ENCODE results near the gene PCDHA1.
A peak's percentile ranks its signal among the peaks of the same experiment; 100 is the strongest.
"Not testable (repeated sequence)": the region's sequence is repeated elsewhere in the genome, so short reads cannot be mapped to it uniquely, and the experiment has no call there.

Gene PCDHA1

DNA sequence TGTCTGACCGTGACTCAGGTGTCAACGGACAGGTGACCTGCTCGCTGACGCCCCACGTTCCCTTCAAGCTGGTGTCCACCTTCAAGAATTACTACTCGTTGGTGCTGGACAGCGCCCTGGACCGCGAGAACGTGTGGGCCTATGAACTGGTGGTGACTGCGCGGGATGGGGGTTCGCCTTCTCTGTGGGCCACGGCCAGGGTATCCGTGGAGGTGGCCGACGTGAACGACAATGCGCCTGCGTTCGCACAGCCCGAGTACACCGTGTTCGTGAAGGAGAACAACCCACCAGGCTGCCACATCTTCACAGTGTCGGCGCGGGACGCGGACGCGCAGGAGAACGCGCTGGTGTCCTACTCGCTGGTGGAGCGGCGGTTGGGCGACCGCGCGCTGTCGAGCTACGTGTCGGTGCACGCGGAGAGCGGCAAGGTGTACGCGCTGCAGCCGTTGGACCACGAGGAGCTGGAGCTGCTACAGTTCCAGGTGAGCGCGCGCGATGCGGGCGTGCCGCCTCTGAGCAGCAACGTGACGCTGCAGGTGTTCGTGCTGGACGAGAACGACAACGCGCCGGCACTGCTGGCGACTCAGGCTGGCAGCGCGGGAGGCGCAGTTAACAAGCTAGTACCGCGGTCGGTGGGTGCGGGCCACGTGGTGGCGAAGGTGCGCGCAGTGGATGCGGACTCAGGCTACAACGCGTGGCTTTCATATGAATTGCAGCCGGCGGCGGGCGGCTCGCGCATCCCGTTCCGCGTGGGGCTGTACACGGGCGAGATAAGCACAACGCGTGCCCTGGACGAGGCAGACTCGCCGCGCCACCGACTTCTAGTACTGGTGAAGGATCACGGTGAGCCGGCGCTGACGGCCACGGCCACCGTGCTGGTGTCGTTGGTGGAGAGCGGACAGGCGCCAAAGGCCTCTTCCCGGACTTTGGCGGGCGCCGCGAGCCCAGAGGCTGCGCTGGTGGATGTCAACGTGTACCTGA is 84.6 kb downstream of the PCDHA1 start:
- Histone ChIP-seq H3K18ac (ENCODE audit: low read depth in 1 of 2, low read length in 2 of 2) (no peak overlapping the region), H3K14ac (ENCODE audit: low read length in 2 of 2) (no peak overlapping the region), H2BK15ac (ENCODE audit: low read depth, poor library complexity, severe bottlenecking) (no peak overlapping the region), H4K8ac (ENCODE audit: low read length) (no peak overlapping the region), H3K4me1 (ENCODE audit: control insufficient read depth, insufficient read depth, low read depth, low read length) (no peaks in the 10 kb centered on the region), H3K9ac (ENCODE audit: low read length) (no peak overlapping the region), H3K4me3 (ENCODE audit: insufficient read depth in 1 of 2, low read depth in 1 of 2, low read length in 2 of 2) (no peak overlapping the region), H2AFZ (ENCODE audit: low read depth, low read length) (no peak overlapping the region), H4K91ac (ENCODE audit: low read length) (no peak overlapping the region), H3K36me3 (ENCODE audit: control insufficient read depth in 1 of 2, insufficient read depth in 2 of 2, low read depth in 1 of 2, low read length in 2 of 2) (peaks cover 0 to 18% of the 10 kb centered on the region in 2 experiments), H3K23ac (ENCODE audit: low read length in 2 of 2) (no peak overlapping the region), H2BK120ac (ENCODE audit: low read depth, low read length) (no peak overlapping the region), H2BK5ac (ENCODE audit: low read depth, low read length, poor library complexity, severe bottlenecking) (no peak overlapping the region), H2AK5ac (ENCODE audit: low read length, severe bottlenecking) (no peak overlapping the region), H2BK12ac (ENCODE audit: low read length in 2 of 2) (no peak overlapping the region), H3K27me3 (ENCODE audit: control insufficient read depth in 1 of 2, insufficient read depth in 1 of 2, low read length in 2 of 2) (no peaks in the 10 kb centered on the region), H3K27ac (ENCODE audit: low read length, poor library complexity, severe bottlenecking) (no peak overlapping the region), H3K79me1 (replicated peaks; ENCODE audit: low read length, poor library complexity, severe bottlenecking) (no peaks in the 10 kb centered on the region), H3K4me2 (ENCODE audit: low read length, poor library complexity, severe bottlenecking) (no peak overlapping the region), H3K9me3 (ENCODE audit: control insufficient read depth, low read length) (peaks cover 64% of the 10 kb centered on the region), H3K4ac (ENCODE audit: low read depth in 1 of 2, low read length in 2 of 2) (no peak overlapping the region)
- WGBS, result 98% methylated on average over 114 of the region's 114 CpGs
- DNase-seq, result no peak

DNA sequence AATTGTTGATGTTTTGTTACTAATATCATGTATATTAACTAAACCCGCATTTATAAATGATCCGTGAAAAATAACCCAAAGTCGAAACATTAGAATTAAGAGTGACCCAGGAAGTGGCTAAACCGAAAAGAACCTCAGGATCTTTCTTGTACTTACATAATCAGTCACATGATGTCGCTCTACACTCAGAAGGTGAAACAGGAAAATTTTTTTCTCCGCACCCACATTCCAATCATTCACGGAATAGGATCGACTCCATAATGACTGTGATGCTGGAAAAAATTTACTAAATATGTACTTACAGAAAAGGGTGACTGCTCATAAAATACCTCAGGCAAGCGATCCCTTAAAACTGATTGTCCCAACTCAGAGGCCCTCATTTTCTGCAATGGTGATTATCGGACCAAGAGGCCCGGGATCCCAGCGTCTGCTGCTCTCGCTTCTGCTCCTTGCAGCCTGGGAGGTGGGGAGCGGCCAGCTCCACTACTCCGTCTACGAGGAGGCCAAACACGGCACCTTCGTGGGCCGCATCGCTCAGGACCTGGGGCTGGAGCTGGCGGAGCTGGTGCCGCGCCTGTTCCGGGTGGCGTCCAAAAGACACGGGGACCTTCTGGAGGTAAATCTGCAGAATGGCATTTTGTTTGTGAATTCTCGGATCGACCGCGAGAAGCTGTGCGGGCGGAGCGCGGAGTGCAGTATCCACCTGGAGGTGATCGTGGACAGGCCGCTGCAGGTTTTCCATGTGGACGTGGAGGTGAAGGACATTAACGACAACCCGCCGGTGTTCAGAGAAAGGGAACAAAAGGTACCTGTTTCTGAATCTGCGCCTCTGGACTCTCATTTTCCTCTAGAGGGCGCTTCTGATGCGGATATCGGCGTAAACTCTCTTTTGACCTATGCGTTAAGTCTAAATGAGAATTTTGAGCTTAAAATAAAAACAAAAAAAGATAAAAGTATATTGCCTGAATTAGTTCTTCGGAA is 89.4 kb downstream of the PCDHA1 start, which contains the start of gene PCDHA12:
TSS of gene PCDHA12 (plus strand) at position 224 of the 981 bp plus-strand sequence. CDS start at position 389, 165 bp downstream.
- H3K4me2 ChIP-seq (ENCODE audit: low read length, poor library complexity, severe bottlenecking), result peak within 1 kb of the TSS; percentile 64
- no peak within 1 kb of the TSS for H2AFZ ChIP-seq (ENCODE audit: low read depth, low read length)
- H3K14ac ChIP-seq (ENCODE audit: low read length in 2 of 2), result no peak within 1 kb of the TSS
- H3K9me3 ChIP-seq (ENCODE audit: control insufficient read depth, low read length), result peaks cover 59% of the 10 kb centered on the region
- no peak within 1 kb of the TSS for H3K23ac ChIP-seq (ENCODE audit: low read length in 2 of 2)
- peak within 1 kb of the TSS in 1 of 2 experiments; percentile 55 for H3K4me3 ChIP-seq (ENCODE audit: insufficient read depth in 1 of 2, low read depth in 1 of 2, low read length in 2 of 2)
- H2BK12ac ChIP-seq (ENCODE audit: low read length in 2 of 2), result no peak within 1 kb of the TSS
- whole genome bisulfite sequencing, result 8% methylated on average over 39 of the region's 47 CpGs
- no peak within 1 kb of the TSS for H4K8ac ChIP-seq (ENCODE audit: low read length)
- H2AK5ac ChIP-seq (ENCODE audit: low read length, severe bottlenecking), result no peak within 1 kb of the TSS
- H3K18ac ChIP-seq (ENCODE audit: low read depth in 1 of 2, low read length in 2 of 2), result no peak within 1 kb of the TSS
- no peak within 1 kb of the TSS for H2BK120ac ChIP-seq (ENCODE audit: low read depth, low read length)
- peaks cover 0 to 21% of the 10 kb centered on the region in 2 experiments for H3K36me3 ChIP-seq (ENCODE audit: control insufficient read depth in 1 of 2, insufficient read depth in 2 of 2, low read depth in 1 of 2, low read length in 2 of 2)
- H3K27me3 ChIP-seq (ENCODE audit: control insufficient read depth in 1 of 2, insufficient read depth in 1 of 2, low read length in 2 of 2), result no peaks in the 10 kb centered on the region
- peak; percentile 75 for DNase-seq
- peak within 1 kb of the TSS; percentile 60 for H3K27ac ChIP-seq (ENCODE audit: low read length, poor library complexity, severe bottlenecking)
- H3K4ac ChIP-seq (ENCODE audit: low read depth in 1 of 2, low read length in 2 of 2), result no peak within 1 kb of the TSS
- peaks cover 3% of the 10 kb centered on the region for H3K79me1 ChIP-seq (replicated peaks; ENCODE audit: low read length, poor library complexity, severe bottlenecking)
- H2BK15ac ChIP-seq (ENCODE audit: low read depth, poor library complexity, severe bottlenecking), result no peak within 1 kb of the TSS
- peaks cover 8% of the 10 kb centered on the region for H3K4me1 ChIP-seq (ENCODE audit: control insufficient read depth, insufficient read depth, low read depth, low read length)
- H3K9ac ChIP-seq (ENCODE audit: low read length), result no peak within 1 kb of the TSS
- H4K91ac ChIP-seq (ENCODE audit: low read length), result no peak within 1 kb of the TSS
- H2BK5ac ChIP-seq (ENCODE audit: low read depth, low read length, poor library complexity, severe bottlenecking), result no peak within 1 kb of the TSS

DNA sequence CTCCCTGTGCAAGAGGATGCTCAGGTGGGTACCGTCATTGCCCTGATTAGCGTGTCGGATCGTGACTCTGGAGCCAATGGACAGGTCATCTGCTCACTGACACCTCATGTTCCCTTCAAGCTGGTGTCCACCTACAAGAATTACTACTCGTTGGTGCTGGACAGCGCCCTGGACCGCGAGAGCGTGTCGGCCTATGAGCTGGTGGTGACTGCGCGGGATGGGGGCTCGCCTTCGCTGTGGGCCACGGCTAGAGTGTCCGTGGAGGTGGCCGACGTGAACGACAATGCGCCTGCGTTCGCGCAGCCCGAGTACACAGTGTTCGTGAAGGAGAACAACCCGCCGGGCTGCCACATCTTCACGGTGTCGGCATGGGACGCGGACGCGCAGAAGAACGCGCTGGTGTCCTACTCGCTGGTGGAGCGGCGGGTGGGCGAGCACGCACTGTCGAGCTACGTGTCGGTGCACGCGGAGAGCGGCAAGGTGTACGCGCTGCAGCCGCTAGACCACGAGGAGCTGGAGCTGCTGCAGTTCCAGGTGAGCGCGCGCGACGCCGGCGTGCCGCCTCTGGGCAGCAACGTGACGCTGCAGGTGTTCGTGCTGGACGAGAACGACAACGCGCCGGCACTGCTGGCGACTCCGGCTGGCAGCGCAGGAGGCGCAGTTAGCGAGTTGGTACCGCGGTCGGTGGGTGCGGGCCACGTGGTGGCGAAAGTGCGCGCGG is 90.8 kb downstream of the PCDHA1 start:
- H3K23ac ChIP-seq (ENCODE audit: low read length in 2 of 2); H3K9ac ChIP-seq (ENCODE audit: low read length); H3K4ac ChIP-seq (ENCODE audit: low read depth in 1 of 2, low read length in 2 of 2); H3K27me3 ChIP-seq (ENCODE audit: control insufficient read depth in 1 of 2, insufficient read depth in 1 of 2, low read length in 2 of 2); H2BK15ac ChIP-seq (ENCODE audit: low read depth, poor library complexity, severe bottlenecking); H3K27ac ChIP-seq (ENCODE audit: low read length, poor library complexity, severe bottlenecking); H2AFZ ChIP-seq (ENCODE audit: low read depth, low read length); H2BK5ac ChIP-seq (ENCODE audit: low read depth, low read length, poor library complexity, severe bottlenecking); H3K4me2 ChIP-seq (ENCODE audit: low read length, poor library complexity, severe bottlenecking); H4K8ac ChIP-seq (ENCODE audit: low read length); H3K14ac ChIP-seq (ENCODE audit: low read length in 2 of 2); H3K79me1 ChIP-seq (replicated peaks; ENCODE audit: low read length, poor library complexity, severe bottlenecking); H3K4me1 ChIP-seq (ENCODE audit: control insufficient read depth, insufficient read depth, low read depth, low read length); DNase-seq; H2AK5ac ChIP-seq (ENCODE audit: low read length, severe bottlenecking); H2BK120ac ChIP-seq (ENCODE audit: low read depth, low read length); H3K18ac ChIP-seq (ENCODE audit: low read depth in 1 of 2, low read length in 2 of 2); H3K4me3 ChIP-seq (ENCODE audit: insufficient read depth in 1 of 2, low read depth in 1 of 2, low read length in 2 of 2); H2BK12ac ChIP-seq (ENCODE audit: low read length in 2 of 2); H4K91ac ChIP-seq (ENCODE audit: low read length): not testable (repeated sequence)
- peaks cover 51% of the 10 kb centered on the region for H3K9me3 ChIP-seq (ENCODE audit: control insufficient read depth, low read length)
- WGBS, result 98% methylated on average over 80 of the region's 80 CpGs
- peaks cover 0 to 12% of the 10 kb centered on the region in 2 experiments for H3K36me3 ChIP-seq (ENCODE audit: control insufficient read depth in 1 of 2, insufficient read depth in 2 of 2, low read depth in 1 of 2, low read length in 2 of 2)

Measured in mesenchymal stem cell (in vitro differentiated cells and primary cell).